GM10248 (cell line): ENCODE results near the gene TKTL1.

Experiments used
- CTCF ChIA-PET: fragments of 300-600 bp; sonication (Branson Sonifier 250); formaldehyde crosslinking; extraction: SDS; loops from one replicate; lab custom pipeline; 2021; ENCODE audit warnings: antibody characterized with exemption; lab: Yijun Ruan, JAX
- POLR2A ChIA-PET: fragments of 350-650 bp; sonication (Branson Sonifier 250); formaldehyde crosslinking; extraction: SDS; loops from one replicate; lab custom pipeline; 2020; ENCODE audit warnings: antibody characterized with exemption; lab: Yijun Ruan, JAX
- DNase-seq: peaks from one replicate; pipeline ENCODE4 v3.0.0; 2012; ENCODE audit errors: extremely low spot score
- TF ChIP-seq, protein P1 (sequence below): IDR thresholded peaks from 2 replicates; pipeline ENCODE4 v1.5.1; 2012; ENCODE audit warnings: mild to moderate bottlenecking, low read depth; ENCODE audit errors: extremely low read depth, missing control alignments, control extremely low read depth

Gene TKTL1

DNA sequence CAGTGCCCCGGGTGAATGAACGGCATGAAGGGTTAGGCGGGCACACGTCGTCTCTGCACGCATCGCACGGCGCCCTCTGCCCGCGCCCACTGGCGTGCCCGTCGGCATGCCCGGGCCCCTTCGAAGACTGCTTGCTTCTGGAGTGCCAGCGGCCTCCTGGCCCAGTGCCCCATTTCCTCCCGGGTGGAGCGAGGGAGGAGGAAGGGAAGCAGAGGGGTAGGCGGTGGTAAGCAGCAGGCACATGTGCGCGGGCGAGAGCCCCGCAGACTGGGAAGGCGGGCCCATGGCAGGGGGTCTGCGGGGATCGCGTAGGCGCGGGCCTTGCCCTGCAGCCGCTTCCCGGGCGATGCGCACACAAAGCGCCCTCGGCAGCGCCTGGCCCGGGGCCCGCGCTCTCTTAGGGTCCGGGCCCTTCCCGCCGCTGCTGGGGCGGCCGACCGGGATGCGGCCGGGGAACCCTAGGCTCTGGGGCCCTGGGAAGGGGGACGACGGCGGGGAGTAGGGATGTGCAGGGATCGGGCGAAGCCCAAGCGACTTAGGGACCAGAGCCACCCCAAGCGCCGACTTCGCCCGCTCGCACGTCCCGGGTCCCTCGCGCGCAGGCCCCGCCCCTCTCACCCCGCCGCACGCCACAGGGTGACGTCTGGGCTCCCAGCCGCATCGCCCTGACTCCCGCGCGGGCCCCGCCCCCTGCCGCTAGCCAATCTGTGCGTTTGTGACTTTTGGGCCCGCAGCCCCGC lies 82.6 kb downstream of the TKTL1 start:
- peak; percentile 81 for DNase-seq
- ChIA-PET CTCF (interaction anchor here (1.0 to 1.1 kb wide), 3 partner anchors 21 to 149 kb away, joined by 3 to 4 read pairs (median 3); partner anchors contain the start of gene RPL10), POLR2A (interaction anchor here (0.8 kb wide), 1 partner anchor 19 kb away, joined by 3 read pairs; no protein-coding TSS in a partner anchor)
- TF ChIP-seq, protein P1, sequence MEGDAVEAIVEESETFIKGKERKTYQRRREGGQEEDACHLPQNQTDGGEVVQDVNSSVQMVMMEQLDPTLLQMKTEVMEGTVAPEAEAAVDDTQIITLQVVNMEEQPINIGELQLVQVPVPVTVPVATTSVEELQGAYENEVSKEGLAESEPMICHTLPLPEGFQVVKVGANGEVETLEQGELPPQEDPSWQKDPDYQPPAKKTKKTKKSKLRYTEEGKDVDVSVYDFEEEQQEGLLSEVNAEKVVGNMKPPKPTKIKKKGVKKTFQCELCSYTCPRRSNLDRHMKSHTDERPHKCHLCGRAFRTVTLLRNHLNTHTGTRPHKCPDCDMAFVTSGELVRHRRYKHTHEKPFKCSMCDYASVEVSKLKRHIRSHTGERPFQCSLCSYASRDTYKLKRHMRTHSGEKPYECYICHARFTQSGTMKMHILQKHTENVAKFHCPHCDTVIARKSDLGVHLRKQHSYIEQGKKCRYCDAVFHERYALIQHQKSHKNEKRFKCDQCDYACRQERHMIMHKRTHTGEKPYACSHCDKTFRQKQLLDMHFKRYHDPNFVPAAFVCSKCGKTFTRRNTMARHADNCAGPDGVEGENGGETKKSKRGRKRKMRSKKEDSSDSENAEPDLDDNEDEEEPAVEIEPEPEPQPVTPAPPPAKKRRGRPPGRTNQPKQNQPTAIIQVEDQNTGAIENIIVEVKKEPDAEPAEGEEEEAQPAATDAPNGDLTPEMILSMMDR, result no peak

DNA sequence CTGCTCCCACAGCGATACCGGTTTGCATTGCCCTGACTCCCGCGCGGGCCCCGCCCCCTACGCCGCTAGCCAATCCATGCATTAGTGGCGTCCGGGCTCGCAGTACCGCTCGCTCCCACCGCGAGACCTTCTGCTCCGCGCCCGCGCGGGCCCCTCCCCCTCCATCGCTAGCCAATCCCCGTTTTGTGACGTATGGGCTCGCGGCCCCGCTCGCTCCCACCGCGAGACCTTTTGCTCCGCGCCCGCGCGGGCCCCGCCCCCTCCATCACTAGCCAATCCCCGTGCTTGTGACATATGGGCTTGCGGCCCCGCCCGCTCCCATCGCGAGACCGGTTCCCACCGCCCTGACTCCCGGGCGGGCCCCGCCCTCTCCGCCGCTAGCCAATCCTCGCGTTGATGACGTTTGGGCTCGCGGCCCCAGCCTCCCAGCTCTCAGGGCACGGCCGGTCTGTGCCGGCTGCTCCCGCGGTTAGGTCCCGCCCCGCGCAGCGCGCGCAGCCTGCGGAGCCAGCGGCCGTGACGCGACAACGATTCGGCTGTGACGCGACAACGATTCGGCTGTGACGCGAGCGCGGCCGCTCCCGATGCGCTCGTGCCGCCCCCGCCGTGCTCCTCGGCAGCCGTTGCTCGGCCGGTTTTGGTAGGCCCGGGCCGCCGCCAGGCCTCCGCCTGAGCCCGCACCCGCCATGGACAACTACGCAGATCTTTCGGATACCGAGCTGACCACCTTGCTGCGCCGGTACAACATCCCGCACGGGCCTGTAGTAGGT lies 83.4 kb downstream of the TKTL1 start, which contains the start of gene EMD:
Gene EMD (plus strand): TSS at position 497 of the 770 bp plus-strand sequence. CDS start 190 bp downstream, at position 687.
- POLR2A ChIA-PET, result interaction anchor here (0.8 kb wide), 1 partner anchor 19 kb away, joined by 3 read pairs; no protein-coding TSS in a partner anchor

DNA sequence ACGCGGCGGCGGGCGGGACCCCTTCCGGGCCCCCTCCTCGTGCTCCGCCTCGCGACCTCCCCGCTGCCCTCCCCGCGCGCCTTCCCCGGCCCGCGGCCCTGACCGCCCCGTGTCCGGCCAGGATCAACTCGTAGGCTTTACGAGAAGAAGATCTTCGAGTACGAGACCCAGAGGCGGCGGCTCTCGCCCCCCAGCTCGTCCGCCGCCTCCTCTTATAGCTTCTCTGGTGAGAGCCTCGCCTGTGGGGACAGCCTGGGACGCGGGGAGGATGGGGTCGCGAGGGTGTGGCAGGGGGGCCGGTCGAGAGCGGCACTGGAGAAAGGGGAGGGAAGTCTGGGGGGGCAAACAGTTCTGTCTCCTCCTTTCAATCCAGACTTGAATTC lies 84.0 kb downstream of the TKTL1 start:
- TF ChIP-seq, protein P1, result no peak
- POLR2A ChIA-PET, result no interaction called here
- CTCF ChIA-PET, result interaction anchor here (1.0 to 1.1 kb wide), 2 partner anchors 19 to 147 kb away, joined by 3 to 4 read pairs; partner anchors contain the start of gene RPL10
- DNase-seq, result no peak

More for the DNA sequence above, 83.4 kb downstream of the TKTL1 start, which contains the start of gene EMD:
- TF ChIP-seq, protein P1, result no peak
- peak; percentile 88 for DNase-seq
- CTCF ChIA-PET, result interaction anchor here (1.0 to 1.1 kb wide), 2 partner anchors 20 to 148 kb away, joined by 3 to 4 read pairs; partner anchors contain the start of gene RPL10
